Vagina (tissue), 2 donors: ENCODE results near the gene TRPV6. TPM values are rescaled to one million over a fixed set of nuclear protein-coding genes. Genes with fewer than 3 reads are reported as not detected.

Experiments used
- DNase-seq, 2 donors: peaks; one replicate each; pipeline ENCODE4 v3.0.0-alpha.2; 2017; ENCODE audit errors: extremely low spot score in 2 of 2
- H3K27ac ChIP-seq: fragments of 200-600 bp; sonication (generic); one replicate; pipeline ENCODE4 v1.5.1; 2019
- H3K27me3 ChIP-seq: fragments of 200-600 bp; sonication (generic); one replicate; pipeline ENCODE4 v1.5.1; 2019
- H3K36me3 ChIP-seq, 2 donors: fragments of 200-600 bp; sonication (generic); one replicate each; pipeline ENCODE4 v1.5.1; 2017 to 2019
- H3K4me1 ChIP-seq: fragments of 200-600 bp; sonication (generic); one replicate; pipeline ENCODE4 v1.5.1; 2019
- H3K4me3 ChIP-seq, 2 donors: fragments of 200-600 bp; sonication (generic); 1 replicate in 1 of 2; 2 replicates in 1 of 2; pipeline ENCODE4 v1.5.1; 2016 to 2019
- H3K9me3 ChIP-seq: fragments of 200-600 bp; sonication (generic); one replicate; pipeline ENCODE4 v1.5.1; 2019
- POLR2A ChIP-seq, 2 donors: fragments of 450-650 bp; IDR thresholded peaks; one replicate each; pipeline ENCODE4 v1.6.1; 2017; ENCODE audit warnings: antibody characterized with exemption in 2 of 2, mild to moderate bottlenecking in 2 of 2, moderate library complexity in 2 of 2
- POLR2AphosphoS5 ChIP-seq, 2 donors: sonication (generic); formaldehyde crosslinking; IDR thresholded peaks; one replicate each; pipeline ENCODE4 v1.9.0; 2017; ENCODE audit warnings: antibody characterized with exemption in 2 of 2, mild to moderate bottlenecking in 2 of 2, low read depth in 1 of 2; ENCODE audit not compliant: insufficient read depth in 1 of 2
- intact Hi-C: fragments of 100-400 bp; cut with DNase I; formaldehyde crosslinking; loops from one replicate; pipeline ENCODE4 v1.15.1; 2023
- total RNA-seq: library from RNA; depleted of rRNA; stranded (reverse); fragments of >200 nt; gene quantifications from one replicate; pipeline ENCODE4 v1.2.3, GENCODE V29; 2016
- TF ChIP-seq, protein P1 (sequence below), 3 experiments: fragments of 450-650 bp in 2 of 3; fragments of 200-600 bp in 1 of 3; sonication (generic) in 1 of 3; IDR thresholded peaks; one replicate each; pipeline ENCODE4 v1.5.1; 2017 to 2019; ENCODE audit warnings: antibody characterized with exemption in 3 of 3, mild to moderate bottlenecking in 2 of 3, moderate library complexity in 2 of 3

The TRPV6 gene
- total RNA-seq, 1 donor from 2014 or later = 7.9 TPM

GRCh38 chr7:142838461-142839213 lies 46.9 kb downstream of the TRPV6 start:
- Histone ChIP-seq H3K27me3 (no peaks in the 10 kb centered on the region), H3K4me1 (no peaks in the 10 kb centered on the region)
- intact Hi-C loops = no loop called here

GRCh38 chr7:142836426-142836825 lies 49.1 kb downstream of the TRPV6 start:
- no peak for DNase-seq
- intact Hi-C loops = no loop called here
- Histone ChIP-seq H3K27ac (no peak overlapping the region), H3K9me3 (no peaks in the 10 kb centered on the region), H3K4me1 (no peaks in the 10 kb centered on the region), H3K4me3 (no peak overlapping the region), H3K27me3 (no peaks in the 10 kb centered on the region), H3K36me3 (no peaks in the 10 kb centered on the region)
- TF ChIP-seq POLR2AphosphoS5 (IDR thresholded peaks at IDR 0.05; ENCODE audit: insufficient read depth in 1 of 2, low read depth in 1 of 2) (no peak), POLR2A (IDR thresholded peaks at IDR 0.05) (no peak)

More at GRCh38 chr7:142838461-142839213, 46.9 kb downstream of the TRPV6 start:
- DNase-seq = no peak
- Histone ChIP-seq H3K4me3 (no peak overlapping the region), H3K36me3 (no peaks in the 10 kb centered on the region), H3K9me3 (no peaks in the 10 kb centered on the region), H3K27ac (no peak overlapping the region)
- TF ChIP-seq, protein P1, sequence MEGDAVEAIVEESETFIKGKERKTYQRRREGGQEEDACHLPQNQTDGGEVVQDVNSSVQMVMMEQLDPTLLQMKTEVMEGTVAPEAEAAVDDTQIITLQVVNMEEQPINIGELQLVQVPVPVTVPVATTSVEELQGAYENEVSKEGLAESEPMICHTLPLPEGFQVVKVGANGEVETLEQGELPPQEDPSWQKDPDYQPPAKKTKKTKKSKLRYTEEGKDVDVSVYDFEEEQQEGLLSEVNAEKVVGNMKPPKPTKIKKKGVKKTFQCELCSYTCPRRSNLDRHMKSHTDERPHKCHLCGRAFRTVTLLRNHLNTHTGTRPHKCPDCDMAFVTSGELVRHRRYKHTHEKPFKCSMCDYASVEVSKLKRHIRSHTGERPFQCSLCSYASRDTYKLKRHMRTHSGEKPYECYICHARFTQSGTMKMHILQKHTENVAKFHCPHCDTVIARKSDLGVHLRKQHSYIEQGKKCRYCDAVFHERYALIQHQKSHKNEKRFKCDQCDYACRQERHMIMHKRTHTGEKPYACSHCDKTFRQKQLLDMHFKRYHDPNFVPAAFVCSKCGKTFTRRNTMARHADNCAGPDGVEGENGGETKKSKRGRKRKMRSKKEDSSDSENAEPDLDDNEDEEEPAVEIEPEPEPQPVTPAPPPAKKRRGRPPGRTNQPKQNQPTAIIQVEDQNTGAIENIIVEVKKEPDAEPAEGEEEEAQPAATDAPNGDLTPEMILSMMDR (IDR thresholded peaks at IDR 0.05) = no peak
- TF ChIP-seq POLR2A (IDR thresholded peaks at IDR 0.05) = no peak
- no peak for TF ChIP-seq POLR2AphosphoS5 (IDR thresholded peaks at IDR 0.05; ENCODE audit: insufficient read depth in 1 of 2, low read depth in 1 of 2)

GRCh38 chr7:142835487-142835886 lies 50.1 kb downstream of the TRPV6 start:
- no peak overlapping the region for H3K27ac ChIP-seq
- DNase-seq = no peak
- no peaks in the 10 kb centered on the region for H3K4me1 ChIP-seq
- intact Hi-C loops = no loop called here
- TF ChIP-seq POLR2AphosphoS5 (IDR thresholded peaks at IDR 0.05; ENCODE audit: insufficient read depth in 1 of 2, low read depth in 1 of 2) = no peak
- TF ChIP-seq, protein P1 (IDR thresholded peaks at IDR 0.05) = no peak
- TF ChIP-seq POLR2A (IDR thresholded peaks at IDR 0.05) = no peak
- H3K36me3 ChIP-seq = no peaks in the 10 kb centered on the region
- no peaks in the 10 kb centered on the region for H3K9me3 ChIP-seq
- H3K27me3 ChIP-seq = no peaks in the 10 kb centered on the region
- H3K4me3 ChIP-seq = no peak overlapping the region

DNA sequence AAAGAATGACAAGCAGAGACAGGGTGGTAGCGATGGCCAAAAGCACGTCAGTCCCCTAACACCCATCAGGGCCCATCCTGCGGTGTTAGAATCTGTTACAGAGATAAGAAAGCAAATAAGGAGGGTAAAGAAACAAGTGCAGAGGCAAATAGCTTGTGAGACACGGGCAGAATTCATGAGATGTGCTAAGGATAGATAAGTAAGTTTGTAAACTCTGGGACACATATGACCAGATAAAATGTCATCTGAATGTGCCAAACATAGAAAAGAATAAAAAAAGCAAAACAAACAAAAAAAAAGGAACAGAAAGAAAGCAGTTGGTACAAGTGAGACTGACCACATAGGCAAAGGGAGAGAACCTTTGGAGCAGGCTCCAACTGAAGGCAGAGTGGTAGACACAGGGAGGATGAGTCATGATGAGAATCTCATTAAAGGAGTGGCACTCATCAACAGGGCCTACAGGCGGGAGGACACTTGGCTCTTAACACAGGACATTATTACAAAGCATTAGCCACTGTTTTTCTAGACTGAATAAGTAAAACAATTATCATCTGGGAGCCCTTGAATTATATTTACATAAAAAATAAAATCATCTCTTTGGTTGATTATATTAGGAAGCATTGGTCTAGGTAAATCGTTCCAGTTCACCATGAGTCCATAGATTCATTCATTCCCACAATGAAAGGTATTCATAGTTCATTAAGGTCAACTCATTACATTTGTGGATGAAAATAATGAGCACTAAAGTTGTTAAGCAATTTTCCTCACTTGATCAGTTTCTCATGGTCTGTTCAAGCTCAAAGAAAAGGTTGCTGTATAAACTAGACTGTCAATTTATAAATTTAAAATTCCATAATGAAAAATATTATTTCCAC lies 52.1 kb downstream of the TRPV6 start:
- Histone ChIP-seq H3K9me3 (no peaks in the 10 kb centered on the region), H3K27me3 (no peaks in the 10 kb centered on the region), H3K36me3 (no peaks in the 10 kb centered on the region), H3K4me1 (no peaks in the 10 kb centered on the region), H3K27ac (no peak overlapping the region), H3K4me3 (no peak overlapping the region)
- DNase-seq = no peak
- intact Hi-C loops = no loop called here
- TF ChIP-seq POLR2A (IDR thresholded peaks at IDR 0.05) = no peak
- TF ChIP-seq, protein P1 (IDR thresholded peaks at IDR 0.05) = no peak
- TF ChIP-seq POLR2AphosphoS5 (IDR thresholded peaks at IDR 0.05; ENCODE audit: insufficient read depth in 1 of 2, low read depth in 1 of 2) = no peak

DNA sequence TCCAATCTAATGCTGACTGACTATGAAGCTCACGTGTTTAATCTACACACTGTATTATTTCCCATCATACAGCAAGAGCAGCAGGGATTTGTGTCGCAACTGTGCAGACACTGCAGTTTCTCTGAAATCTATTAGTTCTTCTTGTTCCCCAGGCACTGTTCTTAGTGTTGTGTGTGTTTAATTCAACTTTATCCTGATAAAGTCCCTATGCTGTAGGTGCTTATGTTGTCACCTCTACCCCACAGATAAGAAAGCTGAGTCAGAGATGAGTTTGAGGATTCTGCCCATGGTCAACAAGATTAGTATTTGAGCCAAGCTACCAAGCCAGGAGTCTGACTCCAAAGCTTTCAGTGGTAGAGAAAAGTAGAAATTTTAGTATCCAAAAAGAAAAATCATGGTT lies 53.1 kb downstream of the TRPV6 start:
- H3K4me1 ChIP-seq = no peaks in the 10 kb centered on the region

More for the DNA sequence above, 53.1 kb downstream of the TRPV6 start:
- Histone ChIP-seq H3K4me3 (no peak overlapping the region), H3K9me3 (no peaks in the 10 kb centered on the region), H3K27me3 (no peaks in the 10 kb centered on the region), H3K27ac (no peak overlapping the region), H3K36me3 (no peaks in the 10 kb centered on the region)
- DNase-seq = no peak
- no peak for TF ChIP-seq POLR2A (IDR thresholded peaks at IDR 0.05)
- TF ChIP-seq, protein P1 (IDR thresholded peaks at IDR 0.05) = no peak
- TF ChIP-seq POLR2AphosphoS5 (IDR thresholded peaks at IDR 0.05; ENCODE audit: insufficient read depth in 1 of 2, low read depth in 1 of 2) = no peak
- intact Hi-C loops = no loop called here
